ENCODE data around the gene MAP2K6.

Gene MAP2K6

DNA sequence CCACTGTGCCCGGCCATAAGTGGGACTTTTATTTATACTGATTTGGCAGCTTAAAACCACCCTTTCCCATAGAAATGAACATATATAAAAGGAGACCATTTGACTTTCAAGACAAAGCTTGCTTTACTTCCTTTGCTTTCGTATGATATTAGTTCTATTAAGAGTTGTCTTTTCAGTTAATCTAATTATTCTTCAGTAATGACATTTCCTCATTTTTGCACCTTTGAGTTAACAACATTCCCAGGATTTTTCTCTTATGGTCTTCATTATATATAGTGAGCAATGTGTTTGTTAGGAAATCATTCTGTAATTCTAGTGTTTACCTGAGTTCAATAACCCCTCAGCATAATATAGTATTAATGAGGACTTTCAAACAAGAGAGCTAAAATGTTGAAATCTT is 173.8 kb downstream of the MAP2K6 start:
- DNase-seq, result no peak

DNA sequence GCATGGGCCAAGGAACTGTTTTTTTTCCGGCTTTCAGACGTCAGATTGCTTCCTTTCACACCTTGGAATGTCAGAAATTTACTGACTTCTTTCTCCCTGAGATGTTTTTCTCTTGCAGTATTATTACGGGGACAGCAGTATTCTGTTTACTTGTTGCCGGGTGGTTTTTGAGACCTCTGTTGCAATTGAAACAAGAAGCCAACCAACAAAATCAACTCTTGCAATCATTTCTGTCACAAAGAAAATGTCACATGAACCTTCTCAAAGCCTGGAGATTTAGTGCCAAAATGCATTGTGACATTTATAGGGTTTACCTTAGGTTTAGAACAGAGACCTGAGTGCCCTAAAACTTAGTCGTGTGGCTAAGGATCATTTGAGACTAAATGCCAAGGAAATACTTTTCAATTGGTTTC is 174.3 kb downstream of the MAP2K6 start:
- DNase-seq, result no peak

DNA sequence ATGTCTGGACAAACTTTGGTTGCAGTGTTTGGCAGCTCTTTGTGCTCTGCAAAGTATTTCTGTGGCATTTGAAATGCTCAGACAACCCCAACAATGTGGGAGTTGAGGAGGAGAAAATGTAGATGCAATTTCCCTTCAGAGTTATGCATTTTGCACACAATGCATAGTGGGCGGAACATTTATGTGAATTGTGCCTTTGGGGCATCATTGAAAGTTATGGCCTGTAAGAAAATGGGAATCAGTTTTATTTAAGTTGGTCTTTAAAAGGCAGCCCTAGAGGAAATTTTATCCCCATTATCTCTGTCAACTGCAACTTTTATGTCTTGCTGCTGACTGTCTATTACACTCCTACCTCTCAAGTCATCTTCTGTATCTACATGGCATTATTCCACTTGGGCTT is 176.2 kb downstream of the MAP2K6 start:
- DNase-seq, result no peak

DNA sequence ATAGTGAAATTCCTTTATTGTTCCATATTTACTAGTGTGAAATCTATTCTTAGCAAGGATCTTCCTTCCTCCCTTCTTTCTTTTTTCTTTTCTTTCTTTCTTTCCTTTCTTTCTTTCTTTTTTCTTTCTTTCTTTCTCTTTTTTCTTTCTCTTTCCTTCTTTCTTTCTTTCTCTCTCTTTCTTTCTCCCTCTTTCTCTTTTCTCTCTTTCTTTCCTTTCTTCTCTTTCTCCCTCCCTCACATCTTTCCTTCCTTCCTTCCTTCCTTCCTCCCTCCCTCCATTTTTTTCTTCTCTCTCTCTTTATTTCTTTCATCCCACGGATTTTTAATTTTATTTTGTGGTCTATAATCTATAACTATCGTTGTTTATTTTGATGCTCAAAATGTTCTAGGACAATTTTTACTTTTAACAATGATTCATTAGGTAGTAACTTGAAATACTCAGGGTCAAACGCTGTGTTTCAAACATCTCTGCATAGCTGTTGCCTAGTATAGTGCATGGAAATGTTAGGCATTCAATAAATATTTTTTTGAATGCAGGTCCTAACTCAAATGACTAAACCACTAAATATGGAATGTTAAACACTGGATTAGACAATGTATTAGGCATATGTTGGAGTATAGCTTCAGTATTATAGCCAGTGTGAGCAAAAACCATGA is 178.3 kb downstream of the MAP2K6 start:
- DNase-seq, result no peak

DNA sequence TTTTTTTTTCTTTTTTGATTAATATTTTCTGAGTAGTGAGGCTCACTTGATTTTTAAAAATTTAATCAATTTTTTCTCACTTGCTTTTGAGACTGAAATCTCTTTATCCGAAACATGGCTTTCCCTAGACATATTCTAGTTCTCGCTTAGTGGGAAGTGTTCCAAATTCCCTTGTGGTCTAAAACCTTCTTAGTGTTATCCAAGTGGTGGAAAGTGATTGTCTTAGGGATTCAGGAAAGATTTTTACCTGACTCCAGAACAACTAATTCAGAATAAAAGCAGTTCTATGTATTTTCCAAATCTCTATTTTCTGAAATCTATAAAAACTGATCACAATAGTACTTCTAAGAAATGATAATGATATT is 178.8 kb downstream of the MAP2K6 start:
- no peak for DNase-seq

DNA sequence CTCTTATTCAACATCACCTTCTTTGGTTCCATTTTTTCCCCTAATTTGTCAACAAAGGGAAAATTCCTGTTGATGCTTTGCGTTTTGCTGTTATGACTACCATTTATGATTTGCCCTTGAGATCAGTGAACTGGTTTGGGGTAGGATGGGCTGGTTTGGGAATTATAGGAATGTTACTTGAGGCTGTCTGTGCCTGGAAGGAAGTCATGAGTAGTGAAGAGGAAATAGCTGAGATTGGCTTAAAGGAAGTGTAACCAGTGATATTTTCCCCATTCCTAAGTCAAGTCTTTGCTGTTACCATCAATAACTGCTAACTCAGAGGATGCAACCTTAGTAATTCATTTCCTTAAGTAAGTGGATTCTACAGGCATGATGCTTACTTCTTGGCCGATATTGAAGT is 179.2 kb downstream of the MAP2K6 start:
- no peak for DNase-seq

DNA sequence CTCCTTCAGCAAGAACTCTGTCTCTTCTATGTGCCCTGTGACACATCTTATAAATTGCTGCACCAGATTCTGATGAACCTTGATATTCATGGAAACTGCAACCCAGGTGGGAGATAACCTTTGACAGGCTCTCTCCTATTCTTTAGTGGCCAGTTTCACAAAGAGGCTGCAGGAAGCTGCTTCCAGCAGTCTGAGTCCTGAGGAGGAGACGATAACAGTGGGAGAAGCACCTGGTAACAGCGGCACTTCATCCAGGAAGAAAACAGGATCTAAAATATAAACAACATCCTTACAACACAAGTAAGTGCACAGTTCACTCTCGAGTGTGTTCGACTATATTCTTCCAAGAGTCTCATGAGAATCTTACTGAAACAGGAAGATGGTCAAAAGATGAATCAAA is 180.1 kb downstream of the MAP2K6 start:
- no peak for DNase-seq

DNA sequence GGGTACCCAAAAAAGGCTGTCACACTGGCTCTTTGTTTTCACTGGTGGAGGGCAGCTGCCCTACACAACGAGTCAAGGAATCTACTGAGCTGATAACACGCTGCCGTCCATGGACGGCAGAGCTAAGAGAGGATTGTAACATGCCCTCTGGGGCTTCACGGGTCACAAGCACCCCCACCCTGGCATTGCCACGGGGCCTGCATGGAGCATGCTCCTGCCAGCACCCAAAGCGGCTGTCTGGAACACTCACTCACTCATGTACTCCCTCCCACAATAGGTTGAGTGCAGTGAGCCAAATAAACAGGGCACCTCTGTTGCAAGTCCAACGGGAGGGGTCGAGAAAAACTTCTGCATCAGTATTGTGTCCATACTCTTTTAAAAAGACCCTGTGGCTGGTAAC is 181.6 kb downstream of the MAP2K6 start:
- no peak for DNase-seq

DNA sequence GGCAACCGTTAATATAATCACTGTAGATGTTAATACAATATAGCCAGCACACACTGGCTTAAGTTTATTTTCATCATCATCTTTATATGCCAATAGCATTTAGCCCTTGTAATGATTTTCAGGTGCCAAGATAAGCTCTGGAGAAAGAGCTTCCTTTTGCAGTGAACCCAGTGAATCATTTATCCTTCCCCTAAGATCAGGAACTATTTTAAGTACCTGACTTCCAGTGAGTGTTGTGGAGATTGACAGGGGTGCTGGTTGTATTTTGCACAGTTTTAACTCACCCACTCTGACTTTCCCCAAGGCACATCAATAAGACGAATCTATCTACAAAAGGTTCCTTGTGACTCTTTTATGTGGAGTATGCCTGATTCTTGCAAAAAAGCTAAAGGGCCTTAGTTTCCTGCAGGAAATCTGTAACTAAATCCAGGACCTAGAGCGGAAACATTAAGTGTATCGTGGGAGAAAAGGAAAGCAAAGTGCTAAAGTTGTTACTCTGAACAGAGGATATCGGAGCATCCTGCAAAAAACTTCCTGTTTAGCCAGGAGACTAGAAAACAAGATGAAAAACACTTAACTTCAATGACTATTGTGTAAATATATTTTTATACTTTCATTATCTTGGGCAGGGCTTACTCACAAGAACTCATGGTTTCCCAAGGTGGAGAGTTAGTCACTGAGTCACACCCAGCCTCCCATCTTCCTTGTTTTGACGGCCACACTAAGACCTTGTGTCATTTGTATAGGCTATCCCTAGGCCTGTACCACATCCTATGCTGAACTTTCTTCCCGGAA is 183.6 kb downstream of the MAP2K6 start:
- no peak for DNase-seq

DNA sequence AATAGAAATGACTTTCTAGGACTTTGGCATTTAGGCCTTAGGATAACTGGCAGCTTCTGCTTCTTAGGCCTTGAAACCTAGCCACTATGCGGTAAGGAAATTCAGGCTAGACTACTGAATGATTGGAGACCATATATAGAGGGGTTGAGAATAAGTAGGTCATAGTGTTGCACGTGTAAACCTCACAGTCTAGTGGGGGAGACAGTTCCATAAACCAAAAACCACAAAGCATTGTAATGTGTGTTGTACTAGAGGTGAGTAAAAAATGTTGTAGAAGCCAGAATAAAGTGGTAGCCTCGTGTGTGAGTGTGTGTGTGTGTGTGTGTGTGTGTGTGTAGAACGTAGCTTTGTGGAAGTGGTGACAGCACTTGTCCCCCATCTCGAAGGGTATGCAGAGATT is 188.5 kb downstream of the MAP2K6 start:
- no peak for DNase-seq

Measured in right forelimb (tissue), 1 donor.